NCI-H2107 (cell line): ENCODE data around the gene SAFB.
A peak's percentile ranks its signal among the peaks of the same experiment; 100 is the strongest.

Source experiments
- DNase-seq: peaks from one replicate; lab custom pipeline; 2025; lab: John Stamatoyannopoulos, UW

The SAFB gene

DNA sequence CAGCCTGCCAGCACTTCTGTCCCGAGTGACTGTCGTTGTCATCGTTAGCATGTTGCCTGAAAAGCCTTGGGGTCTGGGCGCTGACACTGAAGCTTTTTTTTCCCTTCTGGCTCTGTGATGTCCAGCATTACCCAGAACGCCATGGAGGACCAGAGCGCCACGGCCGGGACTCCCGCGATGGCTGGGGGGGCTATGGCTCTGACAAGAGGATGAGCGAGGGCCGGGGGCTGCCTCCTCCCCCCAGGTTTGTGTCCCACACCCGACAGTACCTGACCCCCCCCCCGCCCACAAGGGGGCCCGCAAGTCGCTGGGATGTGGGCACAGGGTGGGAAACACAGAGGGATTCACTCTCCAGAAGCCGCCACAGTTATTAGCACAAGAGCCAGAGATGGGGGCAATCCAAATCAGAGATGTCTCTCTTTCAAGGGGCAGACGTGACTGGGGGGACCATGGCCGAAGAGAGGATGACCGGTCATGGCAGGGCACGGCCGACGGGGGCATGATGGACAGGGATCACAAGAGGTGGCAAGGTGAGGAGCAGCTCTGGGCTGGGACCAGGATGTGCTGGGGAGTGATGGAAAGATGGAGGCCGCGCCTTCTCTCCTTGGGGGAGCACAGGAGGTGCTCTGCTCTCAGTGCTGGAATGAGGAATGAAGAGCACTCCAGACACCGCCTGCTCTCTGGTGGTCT lies 44.2 kb downstream of the SAFB start:
- DNase-seq, result no peak

DNA sequence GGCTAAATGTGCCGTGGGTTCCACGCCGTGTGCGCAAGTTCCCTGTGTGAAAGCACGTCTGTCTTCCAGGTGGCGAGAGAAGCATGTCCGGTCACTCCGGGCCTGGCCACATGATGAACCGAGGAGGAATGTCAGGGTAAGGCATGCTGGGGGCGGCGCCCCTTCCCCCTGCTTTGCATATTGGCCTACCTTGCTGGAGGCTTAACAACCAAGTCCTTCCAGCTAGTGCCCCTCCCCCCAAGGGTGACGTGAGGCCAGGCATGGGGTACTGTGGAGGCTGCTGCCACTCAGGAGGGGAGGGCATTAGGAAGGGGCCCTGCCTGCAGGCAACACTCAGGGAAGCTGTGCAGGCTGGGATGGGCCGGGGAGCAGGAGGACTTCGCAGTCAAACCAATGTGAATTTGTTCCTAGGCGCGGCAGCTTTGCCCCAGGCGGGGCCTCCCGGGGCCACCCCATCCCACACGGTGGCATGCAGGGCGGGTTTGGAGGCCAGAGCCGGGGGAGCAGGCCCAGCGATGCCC lies 44.9 kb downstream of the SAFB start:
- no peak for DNase-seq

DNA sequence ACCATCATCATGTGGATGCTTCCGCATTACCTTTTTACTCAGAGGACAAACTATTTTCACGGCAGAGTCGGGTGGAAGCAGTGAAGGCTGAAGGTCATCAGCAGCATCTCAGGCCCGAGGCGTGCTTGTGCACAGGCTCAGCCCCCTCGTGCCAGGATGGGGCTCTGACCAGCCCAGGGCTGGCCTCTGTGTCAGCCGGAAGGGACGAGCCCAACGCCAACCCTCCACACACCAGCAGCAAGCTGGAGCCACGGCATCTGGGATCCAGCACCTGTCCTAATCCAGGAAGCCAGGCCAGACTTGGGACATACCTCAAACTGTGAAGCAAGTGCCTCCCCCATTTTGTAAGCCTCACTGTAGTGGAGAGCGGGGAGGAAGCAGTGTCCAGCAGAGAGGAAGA lies 46.3 kb downstream of the SAFB start:
- DNase-seq, result no peak

DNA sequence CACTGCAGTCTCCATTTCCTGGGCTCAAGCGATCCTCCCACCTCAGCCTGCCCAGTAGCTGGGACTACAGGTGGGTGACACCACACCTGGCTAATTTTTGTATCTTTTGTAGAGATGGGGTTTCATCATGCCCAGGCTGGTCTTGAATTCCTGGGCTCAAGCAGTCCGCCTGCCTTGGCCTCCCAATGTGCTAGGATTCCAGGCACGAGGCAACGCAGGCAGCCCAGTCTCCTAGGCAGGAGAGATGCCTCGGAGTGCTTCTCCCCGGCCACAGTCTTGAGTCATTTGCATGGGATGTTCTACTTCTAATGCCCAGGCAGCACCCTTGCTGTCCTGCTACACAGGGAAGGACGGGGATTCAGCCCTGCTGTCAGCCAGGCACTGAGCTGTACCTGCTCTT lies 48.7 kb downstream of the SAFB start:
- no peak for DNase-seq

DNA sequence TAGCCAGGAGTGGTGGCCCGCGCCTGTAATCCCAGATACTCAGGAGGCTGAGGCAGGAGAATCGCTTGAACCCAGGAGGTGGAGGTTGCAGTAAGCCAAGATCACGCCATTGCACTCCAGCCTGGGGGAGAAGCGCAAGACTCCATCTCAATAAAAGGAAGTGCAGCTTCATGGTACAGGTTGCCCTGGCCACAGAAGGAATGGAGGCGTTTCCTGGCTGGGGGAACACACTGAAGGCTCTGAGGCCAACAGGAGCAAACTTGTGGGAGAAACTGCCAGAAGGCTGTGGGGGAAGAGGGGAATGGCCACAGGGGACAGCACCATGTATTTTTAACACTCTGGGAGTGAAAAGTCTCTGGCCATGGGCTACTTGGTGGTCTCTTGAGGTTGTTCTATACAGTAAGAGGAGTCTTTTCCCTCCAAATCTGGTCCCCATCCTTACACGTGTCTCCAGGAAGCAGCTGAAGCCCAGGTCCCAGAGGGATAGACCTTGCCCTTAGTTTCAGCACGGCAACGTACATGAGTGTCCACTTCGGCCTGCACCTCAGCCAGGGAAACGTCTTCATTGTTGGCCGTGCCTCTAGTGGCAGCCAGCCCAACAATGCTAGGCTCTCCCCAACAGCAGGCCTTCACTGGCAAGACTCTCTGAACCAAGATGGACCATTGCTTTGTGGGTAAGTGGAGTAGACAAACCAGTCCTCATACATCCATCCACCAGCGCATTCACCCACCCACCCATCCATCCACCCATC lies 50.0 kb downstream of the SAFB start:
- no peak for DNase-seq

DNA sequence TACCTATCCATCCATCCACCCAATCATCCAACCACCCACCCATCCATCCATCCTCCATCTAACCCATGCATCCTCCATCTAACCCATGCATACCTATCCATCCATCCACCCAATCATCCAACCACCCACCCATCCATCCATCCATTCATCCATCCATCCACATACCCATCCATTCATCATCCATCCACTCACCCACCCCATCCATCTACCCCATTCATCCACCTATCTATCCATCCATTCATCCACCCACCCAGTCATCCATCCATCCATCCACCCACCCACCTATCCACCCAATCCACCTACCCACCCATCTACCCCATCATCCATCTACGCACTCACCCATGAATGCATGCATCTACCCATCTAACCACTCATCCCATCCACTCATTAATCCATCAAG lies 50.9 kb downstream of the SAFB start:
- DNase-seq, result no peak

DNA sequence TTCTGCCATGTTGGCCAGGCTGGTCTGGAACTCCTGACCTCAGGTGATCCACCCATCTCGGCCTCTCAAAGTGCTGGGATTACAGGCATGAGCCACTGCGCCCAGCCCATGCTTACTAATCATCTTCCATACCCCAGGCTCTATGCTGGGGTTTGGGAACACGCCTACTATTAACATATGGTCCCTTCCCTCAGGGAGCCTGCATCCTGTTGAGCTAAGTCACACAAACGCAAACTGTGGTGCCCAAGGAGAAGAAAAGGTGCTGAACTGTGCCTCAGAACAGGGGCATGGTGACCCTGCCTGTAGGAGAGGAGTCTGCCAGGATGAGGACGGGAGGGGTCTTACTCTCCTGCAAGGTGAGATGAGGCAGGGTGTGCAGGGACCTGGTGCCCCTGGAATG lies 51.8 kb downstream of the SAFB start:
- no peak for DNase-seq

DNA sequence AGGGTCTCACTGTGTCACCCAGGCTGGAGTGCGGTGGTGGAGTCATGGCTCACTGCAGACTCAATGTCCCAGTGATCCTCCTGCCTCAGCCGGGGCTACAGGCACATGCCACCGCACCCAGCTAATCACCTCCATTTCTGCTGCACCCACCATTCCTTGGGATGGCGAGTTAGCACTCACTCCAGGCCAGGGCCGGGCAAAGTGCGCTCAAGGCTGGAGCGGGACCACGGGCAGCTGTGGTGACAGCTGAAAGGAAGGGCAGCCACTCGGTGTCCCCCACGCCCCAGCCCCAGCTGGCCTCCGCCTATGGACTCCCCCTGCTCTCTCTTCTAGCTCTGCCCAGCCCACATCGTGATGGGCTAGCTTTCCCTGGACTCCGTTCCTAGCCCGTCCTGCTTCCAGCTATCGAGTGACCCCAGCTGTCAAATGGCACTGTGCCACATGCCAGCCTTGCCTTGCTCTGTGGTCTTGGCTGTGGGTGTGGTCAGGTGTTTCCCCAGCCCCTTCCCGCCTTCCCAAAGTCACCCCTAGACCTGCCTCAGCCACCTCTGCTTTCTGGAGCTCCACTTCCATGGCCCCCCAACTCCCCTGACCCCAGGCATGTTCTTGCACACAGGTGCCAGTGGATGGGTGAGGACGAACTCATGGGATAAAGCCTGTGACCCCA lies 53.4 kb downstream of the SAFB start:
- no peak for DNase-seq

DNA sequence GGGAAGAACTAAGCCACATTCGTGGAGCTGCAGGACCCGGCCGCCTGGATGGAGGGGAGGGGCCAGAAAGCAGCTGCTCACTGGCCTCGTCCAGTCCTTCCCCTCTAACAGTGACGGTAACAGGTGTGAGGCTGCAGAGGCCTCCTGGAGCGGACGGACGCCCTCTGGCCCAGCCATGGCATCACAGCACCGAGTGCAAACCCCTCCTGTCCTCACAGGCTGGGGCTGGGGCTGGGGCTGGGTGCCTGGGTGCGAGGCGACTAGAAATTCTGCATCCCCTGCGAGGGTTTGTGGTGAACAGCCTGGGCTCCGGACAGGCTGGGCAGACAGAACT lies 53.9 kb downstream of the SAFB start:
- no peak for DNase-seq

DNA sequence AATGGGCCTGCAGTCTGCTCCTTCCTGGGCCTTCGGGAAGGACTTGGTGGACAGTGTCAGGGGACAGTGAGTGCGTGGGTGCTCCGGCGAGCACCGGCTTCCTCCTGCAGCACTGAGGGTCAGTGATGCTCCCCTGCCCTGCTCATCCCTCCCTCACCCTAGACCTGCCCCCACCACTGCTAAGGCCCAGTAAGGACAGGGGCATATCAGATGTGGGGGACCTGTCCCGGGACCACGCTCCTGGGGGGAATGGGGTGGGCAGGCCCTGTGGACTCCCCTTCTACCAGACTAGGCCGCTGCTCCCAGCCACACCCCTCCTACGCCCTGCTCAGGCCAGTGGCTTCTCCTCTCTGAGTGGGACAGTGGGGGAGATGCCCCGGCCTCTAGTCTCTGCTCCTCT lies 54.3 kb downstream of the SAFB start:
- DNase-seq, result no peak

DNA sequence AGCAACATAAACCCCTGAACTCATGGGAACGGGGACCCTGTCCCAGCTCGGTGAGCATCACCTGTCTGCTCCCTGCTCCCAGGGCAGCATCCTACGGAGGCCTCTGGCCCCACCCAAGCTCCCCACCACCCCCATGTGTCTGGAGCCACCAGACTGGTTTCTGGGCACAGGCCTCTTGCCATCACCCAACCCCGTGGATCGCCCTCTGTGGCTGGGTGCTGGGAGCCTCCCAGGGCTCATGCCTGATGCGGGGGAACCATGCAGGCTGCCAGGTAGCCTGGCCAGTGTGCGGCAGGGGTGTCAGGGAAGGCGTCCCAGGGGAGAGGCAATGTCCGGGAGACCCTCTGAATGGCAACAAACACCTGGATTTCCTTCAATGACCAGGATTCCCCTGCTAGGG lies 54.7 kb downstream of the SAFB start:
- DNase-seq, result no peak

DNA sequence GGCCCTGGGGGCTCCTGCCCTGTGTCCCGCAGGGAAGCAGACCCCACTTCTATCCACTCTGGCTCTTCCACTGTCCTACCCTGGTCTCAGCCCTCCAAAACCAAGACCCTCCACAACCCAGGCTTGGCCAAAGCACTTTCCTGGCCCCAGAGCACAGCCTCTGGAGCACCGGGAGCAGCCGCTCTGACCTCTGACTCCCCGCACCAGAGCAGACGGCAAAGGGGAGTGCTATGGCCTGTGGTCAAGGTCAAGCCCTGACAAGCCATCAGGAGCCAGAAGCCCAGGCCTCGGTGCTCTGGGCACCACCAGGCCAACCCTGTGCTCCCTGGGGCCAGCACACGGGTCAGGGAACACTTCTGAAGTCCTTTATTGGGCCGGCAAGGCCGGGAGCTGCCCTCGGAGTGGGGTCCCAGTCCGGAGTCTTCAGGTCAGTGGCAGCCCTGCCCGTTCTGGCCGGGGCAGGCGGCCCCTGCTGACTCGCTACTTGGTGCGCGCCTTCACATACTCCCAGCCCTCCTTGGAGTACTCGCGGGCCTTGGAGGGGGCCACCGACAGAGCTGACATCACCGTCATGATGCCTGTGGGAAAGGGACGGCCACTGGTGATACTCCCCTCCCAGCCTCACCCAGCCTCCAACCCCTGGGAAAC lies 55.3 kb downstream of the SAFB start:
- no peak for DNase-seq

DNA sequence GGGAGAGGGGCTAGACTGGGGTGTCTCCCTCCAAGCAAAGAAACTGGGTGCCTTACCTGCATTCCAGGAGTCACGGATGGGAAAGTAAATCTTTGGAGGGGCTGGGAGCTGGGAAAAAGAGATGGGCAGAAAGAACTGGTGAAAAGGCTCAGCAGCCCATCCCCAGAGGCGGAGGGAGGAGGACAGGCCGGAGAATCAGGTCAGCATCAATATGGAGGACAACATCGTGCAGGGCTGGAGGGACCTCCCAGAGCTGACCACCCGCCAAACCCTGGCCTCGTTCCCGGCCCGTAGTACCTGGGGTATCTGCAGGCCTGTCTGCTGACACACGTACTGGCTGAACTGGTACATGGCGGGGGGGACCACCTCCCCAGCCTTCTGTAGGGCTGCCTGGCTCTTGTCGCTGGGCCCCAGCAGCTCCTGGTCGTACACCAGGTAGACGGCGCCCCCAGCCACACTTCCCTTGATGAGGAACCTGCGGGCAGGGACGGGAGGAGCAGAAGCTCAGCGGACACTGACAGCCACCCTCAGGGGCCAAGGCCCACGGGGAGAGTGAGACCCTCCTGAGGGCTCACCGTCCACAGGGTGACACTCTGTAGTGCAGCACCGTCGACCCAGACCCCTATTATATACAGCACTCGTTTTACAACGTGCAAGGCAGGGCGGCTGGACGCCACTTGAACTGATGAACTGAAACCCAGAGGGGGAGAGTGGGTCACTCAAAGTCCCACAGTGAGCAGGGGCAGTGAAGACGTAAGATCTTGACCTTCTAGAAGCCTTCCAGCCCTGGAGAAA lies 56.6 kb downstream of the SAFB start:
- no peak for DNase-seq

DNA sequence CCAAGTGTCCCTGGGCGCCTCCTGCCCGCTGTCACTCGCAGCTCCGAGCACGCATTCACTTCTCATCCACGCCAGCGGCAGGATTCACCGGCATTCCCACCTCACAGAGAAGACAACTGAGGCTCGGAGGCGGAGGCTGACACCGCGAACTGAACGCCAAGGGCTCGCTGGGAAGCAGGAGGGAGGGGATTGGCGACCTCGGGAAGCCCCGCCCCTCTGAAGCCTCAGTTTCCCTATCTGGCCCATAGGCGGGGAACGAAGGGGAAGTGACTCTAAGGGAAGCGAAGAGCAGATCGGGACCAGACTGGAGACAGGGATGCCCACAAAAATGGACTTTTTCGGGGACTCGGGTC lies 57.2 kb downstream of the SAFB start:
- no peak for DNase-seq

DNA sequence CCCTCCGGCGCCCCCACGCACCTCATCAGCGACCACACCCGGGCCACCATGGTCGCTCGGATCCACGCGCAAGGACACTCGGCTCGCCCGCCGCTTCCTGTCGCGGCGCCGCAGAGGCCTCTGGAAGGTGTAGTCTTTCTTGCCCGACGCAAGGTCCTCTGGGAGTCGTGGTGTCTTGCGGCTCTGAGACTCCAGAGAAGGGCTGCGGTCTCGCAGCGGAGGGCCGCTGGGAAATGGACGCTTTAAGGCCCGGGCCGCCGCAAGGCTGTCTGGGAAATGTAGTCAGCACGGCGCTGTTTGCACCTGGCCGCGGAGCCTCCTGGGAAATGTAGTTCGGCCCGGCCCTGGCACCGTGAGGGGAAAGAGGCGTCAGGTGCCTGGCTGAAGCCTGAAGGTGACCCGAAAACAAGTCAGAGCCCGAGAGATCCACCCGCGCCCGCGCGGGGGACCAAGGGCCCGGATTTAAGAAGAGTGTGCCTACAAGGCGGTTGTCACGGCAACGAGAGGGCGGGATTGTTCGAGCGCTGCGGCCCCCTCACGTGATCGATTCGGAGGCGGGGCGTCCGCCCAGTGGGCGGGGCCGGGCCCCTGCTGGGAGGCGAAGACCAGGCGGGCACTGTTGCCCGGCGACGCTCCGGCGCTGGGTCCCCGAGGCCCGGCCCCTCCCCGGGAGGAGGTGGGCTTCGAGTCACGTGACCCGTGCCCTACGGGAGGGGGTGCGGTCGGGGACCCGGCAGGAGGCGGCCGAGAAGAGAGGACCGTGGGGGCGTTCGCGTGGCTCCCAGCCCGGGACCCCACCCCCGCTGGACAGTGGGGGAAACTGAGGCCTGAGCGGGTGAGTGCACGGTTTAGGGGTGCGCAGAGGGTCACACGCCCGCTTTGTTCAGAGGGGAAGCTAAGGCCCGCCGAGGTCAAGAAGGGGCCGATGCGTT lies 57.8 kb downstream of the SAFB start, which contains the start of the genes HSD11B1L and MICOS13:
Gene HSD11B1L (plus strand): TSS at position 591 of the 932 bp plus-strand sequence. CDS start 3,806 bp downstream, outside the sequence.
Gene MICOS13 (minus strand): TSS at position 80 of the 932 bp plus-strand sequence. CDS start 30 bp downstream, at position 50.
- DNase-seq, result peak; percentile 96

DNA sequence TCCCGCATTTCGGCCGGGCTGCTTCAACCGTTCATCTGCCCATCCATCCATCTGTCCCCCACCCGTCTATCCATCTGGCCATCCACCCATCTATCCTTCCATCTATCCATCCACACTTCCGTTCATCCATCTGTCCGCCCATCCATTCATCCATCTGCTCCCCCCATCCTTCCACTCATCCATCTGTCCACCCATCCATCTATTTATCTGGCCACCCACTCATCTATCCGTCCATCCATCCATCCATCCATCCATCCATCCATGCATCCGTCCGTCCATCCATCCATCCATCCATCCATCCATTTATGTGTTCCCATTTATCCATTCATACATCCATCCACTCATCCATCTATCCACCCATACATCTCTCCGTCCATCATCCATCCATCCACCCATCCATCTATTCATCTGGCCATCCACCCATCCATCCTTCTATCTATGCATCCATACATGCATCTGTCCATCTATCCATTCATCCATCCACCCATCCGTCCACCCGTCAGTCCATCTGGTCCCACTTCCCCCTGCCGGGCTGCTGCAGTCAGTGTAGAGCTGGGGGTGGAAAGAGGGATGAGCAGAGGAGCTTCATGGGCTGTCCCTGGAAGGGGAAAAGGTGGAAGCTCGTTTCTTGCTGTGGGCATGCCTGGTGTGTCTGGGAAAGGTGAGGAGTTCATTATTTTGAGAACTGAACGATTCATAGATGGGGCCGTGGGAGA lies 58.7 kb downstream of the SAFB start:
- no peak for DNase-seq

DNA sequence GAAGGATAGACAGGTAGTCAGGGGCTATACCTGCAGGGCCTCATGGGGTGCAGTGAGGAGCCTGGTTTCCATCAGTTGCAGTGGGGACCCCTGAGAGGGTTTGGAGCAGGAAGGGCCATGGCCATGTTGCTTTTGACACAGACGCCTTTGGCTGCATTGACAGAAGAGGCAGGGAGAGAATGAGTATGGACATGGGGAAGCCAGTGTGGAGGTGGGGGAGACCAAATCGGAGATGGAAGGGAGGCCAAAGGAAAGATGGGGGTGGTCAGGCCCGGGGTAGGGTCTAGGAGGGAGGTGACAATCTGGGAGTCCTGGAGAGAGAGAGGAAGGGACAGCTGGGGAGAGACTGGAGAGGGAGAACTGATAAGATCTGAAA lies 59.2 kb downstream of the SAFB start:
- no peak for DNase-seq

DNA sequence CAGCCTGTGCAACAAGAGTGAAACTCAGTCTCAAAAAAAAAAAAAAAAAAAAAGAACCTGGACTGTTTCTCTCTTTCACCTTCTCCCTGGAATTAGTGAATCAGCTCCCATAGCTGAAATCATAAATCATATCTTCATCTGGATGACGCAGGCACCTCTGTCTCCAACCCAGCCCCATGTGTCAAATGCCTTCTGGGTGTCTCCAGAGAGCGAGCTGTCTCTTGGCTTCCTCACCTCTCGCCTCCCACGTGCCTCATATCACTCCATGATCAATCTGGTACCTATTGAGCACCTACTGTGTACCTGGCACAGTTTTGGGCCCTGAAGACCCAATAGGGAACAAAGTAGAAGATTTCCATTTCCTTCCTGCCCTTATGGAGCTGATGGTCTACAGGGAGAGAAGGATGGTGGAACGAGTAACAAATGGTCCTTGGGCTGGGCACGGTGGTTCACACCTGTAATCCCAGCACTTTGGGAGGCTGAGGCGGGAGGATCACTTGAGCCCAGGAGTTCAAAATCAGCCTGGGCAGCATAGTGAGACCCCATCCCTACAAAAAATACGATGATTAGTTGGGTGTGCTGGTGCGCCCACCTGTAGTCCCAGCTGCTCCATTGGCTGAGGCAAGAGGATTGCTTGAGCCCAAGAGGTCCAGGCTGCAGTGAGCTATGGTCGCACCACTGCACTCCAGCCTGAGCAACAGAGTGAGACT lies 60.4 kb downstream of the SAFB start:
- DNase-seq, result no peak

DNA sequence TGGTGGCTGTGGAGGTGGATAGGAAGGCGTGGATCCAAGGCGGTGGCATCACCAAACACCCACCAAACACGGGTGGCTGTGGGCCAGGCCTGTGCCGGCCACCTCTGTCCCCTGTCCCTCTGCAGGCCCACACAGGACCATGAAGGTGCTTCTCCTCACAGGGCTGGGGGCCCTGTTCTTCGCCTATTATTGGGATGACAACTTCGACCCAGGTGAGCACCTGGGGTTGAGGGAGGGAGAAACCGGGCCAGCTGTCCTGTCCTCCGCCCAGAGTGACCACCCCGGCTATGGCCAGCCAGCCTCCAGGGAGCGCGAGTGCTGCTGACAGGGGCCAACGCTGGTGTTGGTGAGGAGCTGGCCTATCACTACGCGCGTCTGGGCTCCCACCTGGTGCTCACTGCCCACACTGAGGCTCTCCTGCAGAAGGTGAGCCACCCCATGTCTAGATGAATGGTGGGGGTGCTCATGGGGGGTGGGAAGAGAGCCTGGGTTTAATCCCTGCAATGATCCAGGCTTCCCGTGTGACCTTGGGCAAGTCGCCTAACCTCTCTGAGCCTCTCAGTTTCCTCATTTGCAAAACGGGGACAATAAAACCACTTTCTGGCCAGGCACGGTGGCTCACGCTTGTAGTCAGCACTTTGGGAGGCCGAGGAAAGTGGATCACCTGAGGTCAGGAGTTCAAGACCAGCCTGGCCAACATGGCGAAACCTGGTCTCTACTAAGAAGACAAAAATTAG lies 62.0 kb downstream of the SAFB start:
- no peak for DNase-seq
